G401.6 (cell line): ENCODE data around the gene WDR5B.

Source experiments
- FAIRE-seq: peaks from 2 replicates; lab custom pipeline; 2012; peaks lifted over from hg19 to GRCh38; lab: Jason Lieb, UNC

WDR5B gene

GRCh38 chr3:122407946-122408345 lies 7.9 kb downstream of the WDR5B start:
- no peak for FAIRE-seq

- FAIRE-seq = no peak
These were observed 9.7 kb downstream of the WDR5B start for GRCh38 chr3:122406198-122406597.

GRCh38 chr3:122405015-122405414 lies 10.8 kb downstream of the WDR5B start:
- no peak for FAIRE-seq

GRCh38 chr3:122403489-122403888 lies 12.4 kb downstream of the WDR5B start:
- FAIRE-seq = no peak

- no peak for FAIRE-seq
These were observed 16.9 kb downstream of the WDR5B start for GRCh38 chr3:122398920-122399319.

GRCh38 chr3:122397201-122397600 lies 18.7 kb downstream of the WDR5B start:
- no peak for FAIRE-seq

- no peak for FAIRE-seq
These were observed 19.4 kb downstream of the WDR5B start for GRCh38 chr3:122396511-122396910.

- FAIRE-seq = no peak
These were observed 20.3 kb downstream of the WDR5B start for GRCh38 chr3:122395582-122395981.

GRCh38 chr3:122394173-122394572 lies 21.7 kb downstream of the WDR5B start:
- FAIRE-seq = no peak

- peak; percentile 97 for FAIRE-seq
These were observed 22.7 kb downstream of the WDR5B start for GRCh38 chr3:122392868-122393844.

GRCh38 chr3:122391681-122392446 lies 24.0 kb downstream of the WDR5B start:
- no peak for FAIRE-seq

GRCh38 chr3:122390665-122391064 lies 25.2 kb downstream of the WDR5B start:
- no peak for FAIRE-seq

- no peak for FAIRE-seq
These were observed 26.0 kb downstream of the WDR5B start for GRCh38 chr3:122389892-122390291.

- FAIRE-seq = no peak
These were observed 26.7 kb downstream of the WDR5B start for GRCh38 chr3:122389197-122389596.

GRCh38 chr3:122387709-122388108 lies 28.2 kb downstream of the WDR5B start:
- FAIRE-seq = no peak

GRCh38 chr3:122383771-122384697 lies 31.8 kb downstream of the WDR5B start, which contains the start of gene FAM162A:
TSS of gene FAM162A (plus strand) at chr3:122384182. CDS start at chr3:122384266, 84 bp downstream.
- FAIRE-seq = no peak

- FAIRE-seq = peak; percentile 91
These were observed 32.8 kb downstream of the WDR5B start, which contains the start of gene MIX23 for GRCh38 chr3:122382888-122383666. TSS of gene MIX23 (minus strand) at chr3:122383231. CDS start at chr3:122383224, 7 bp downstream.

- no peak for FAIRE-seq
These were observed 37.9 kb downstream of the WDR5B start for GRCh38 chr3:122377975-122378374.

GRCh38 chr3:122374034-122374433 lies 41.8 kb downstream of the WDR5B start:
- no peak for FAIRE-seq

- no peak for FAIRE-seq
These were observed 49.5 kb downstream of the WDR5B start for GRCh38 chr3:122366379-122366749.
